ENCODE results near the gene RNF151. TPM values are rescaled to one million over a fixed set of nuclear protein-coding genes. Genes with fewer than 3 reads are reported as not detected.
"Not testable (repeated sequence)": the region's sequence is repeated elsewhere in the genome, so short reads cannot be mapped to it uniquely, and the experiment has no call there.

The RNF151 gene
- polyA plus RNA-seq, 2 of the 4 experiments (the other 2 are of a cell fraction) = not detected

GRCh38 chr16:1950559-1950958 lies 16.1 kb upstream of the RNF151 start:
- 87% methylated on average over 19 of the region's 19 CpGs for WGBS (ENCODE audit: missing lambda C conversion rate)
- CTCF ChIA-PET = interaction anchor here (0.5 to 2.0 kb wide), 5 partner anchors 9 to 105 kb away, joined by 3 to 7 read pairs (median 3); partner anchors contain the start of gene NDUFB10
- TF ChIP-seq NPAS2 (CRISPR knock-in tag; IDR thresholded peaks at IDR 0.05; ENCODE audit: borderline replicate concordance) = no peak
- no peak overlapping the region for H3K4me3 ChIP-seq
- no peaks in the 10 kb centered on the region for H3K4me1 ChIP-seq
- POLR2A ChIA-PET = interaction anchor here (3.2 kb wide), 1 partner anchor 14 kb away, joined by 18 read pairs; the partner anchor contains the start of gene RPS2
- FAIRE-seq = no peak
- no peak overlapping the region for H3K27ac ChIP-seq
- no peak for DNase-seq (ENCODE audit: low read depth in 1 of 2, low spot score in 1 of 2)
- no peak overlapping the region for H3K4me2 ChIP-seq
- ATAC-seq = peak; percentile 12; a peak in 3 of 6 replicates
- no peaks in the 10 kb centered on the region for H3K9me3 ChIP-seq

- peaks cover under 1% of the 10 kb centered on the region; the same call in 1 of the 3 replicates for H3K4me1 ChIP-seq
- no peak overlapping the region for H3K4me3 ChIP-seq
- H3K4me2 ChIP-seq = no peak overlapping the region
- no peak for FAIRE-seq
- TF ChIP-seq BHLHE40 (IDR thresholded peaks at IDR 0.05; ENCODE audit: low read depth, low read length) = no peak
- no peak for TF ChIP-seq EHF (CRISPR knock-in tag; IDR thresholded peaks at IDR 0.05)
- no peak for TF ChIP-seq NPAS2 (CRISPR knock-in tag; IDR thresholded peaks at IDR 0.05; ENCODE audit: borderline replicate concordance)
- no peak for TF ChIP-seq NR3C1 (IDR thresholded peaks at IDR 0.05)
- TF ChIP-seq NFE2L2 (conservative IDR thresholded peaks at IDR 0.05; ENCODE audit: low read length) = no peak
- no peak for TF ChIP-seq MYC (IDR thresholded peaks at IDR 0.05; ENCODE audit: borderline replicate concordance, low read length)
- POLR2A ChIA-PET = interaction anchor here (1.6 kb wide), 1 partner anchor 11 kb away, joined by 3 read pairs; the partner anchor contains the start of gene MSRB1
- H3K27ac ChIP-seq = no peak overlapping the region
- WGBS (ENCODE audit: missing lambda C conversion rate) = 92% methylated on average over 4 of the region's 22 CpGs
- DNase-seq (ENCODE audit: low read depth in 1 of 2, low spot score in 1 of 2) = no peak
- CTCF ChIA-PET = interaction anchor here (0.9 to 2.6 kb wide), 5 partner anchors 10 to 90 kb away, joined by 3 to 7 read pairs (median 5); no protein-coding TSS in a partner anchor
- no peak for ATAC-seq
- no peaks in the 10 kb centered on the region for H3K9me3 ChIP-seq
Measured at GRCh38 chr16:1953734-1954133, 12.9 kb upstream of the RNF151 start.

DNA sequence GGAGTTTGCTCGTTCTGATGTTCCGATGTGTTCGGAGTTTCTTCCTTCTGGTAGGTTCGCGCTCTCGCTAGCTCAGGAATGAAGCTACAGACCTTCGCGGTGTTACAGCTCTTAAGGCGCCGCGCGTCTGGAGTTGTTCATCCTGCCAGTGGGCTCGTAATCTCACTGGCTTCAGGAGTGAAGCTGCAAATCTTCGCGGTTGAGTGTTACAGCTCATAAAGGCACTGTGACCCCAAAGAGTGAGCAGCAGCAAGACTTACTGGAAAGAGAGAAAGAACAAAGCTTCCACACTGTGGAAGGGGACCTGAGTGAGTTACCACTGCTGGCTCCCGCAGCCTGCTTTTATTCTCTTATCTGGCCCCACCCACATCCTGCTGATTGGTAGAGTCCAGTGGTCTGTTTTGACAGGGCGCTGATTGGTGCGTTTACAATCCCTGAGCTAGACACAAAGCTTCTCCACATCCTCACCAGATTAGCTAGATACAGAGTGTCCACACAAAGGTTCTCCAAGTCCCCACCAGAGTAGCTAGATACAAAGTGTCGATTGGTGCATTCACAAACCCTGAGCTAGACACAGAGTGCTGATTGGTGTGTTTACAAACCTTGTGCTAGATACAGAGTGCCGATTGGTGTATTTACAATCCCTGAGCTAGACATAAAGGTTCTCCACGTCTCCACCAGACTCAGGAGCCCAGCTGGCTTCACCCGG lies 9.1 kb upstream of the RNF151 start:
- H3K4me2 ChIP-seq; H3K27ac ChIP-seq; H3K9me3 ChIP-seq; ATAC-seq; H3K4me3 ChIP-seq; POLR2A ChIA-PET; FAIRE-seq; DNase-seq (ENCODE audit: low read depth in 1 of 2, low spot score in 1 of 2): not testable (repeated sequence)
- WGBS (ENCODE audit: missing lambda C conversion rate) = 89% methylated on average over 22 of the region's 22 CpGs
- peaks cover 27% of the 10 kb centered on the region for H3K4me1 ChIP-seq
- CTCF ChIA-PET = interaction anchor here (0.5 to 3.0 kb wide), 9 partner anchors 11 to 183 kb away, joined by 3 to 8 read pairs (median 3); partner anchors contain the start of gene MSRB1

- 94% methylated on average over 11 of the region's 30 CpGs for WGBS (ENCODE audit: missing lambda C conversion rate)
- H3K4me3 ChIP-seq; DNase-seq (ENCODE audit: low read depth in 1 of 2, low spot score in 1 of 2); ATAC-seq; FAIRE-seq; H3K27ac ChIP-seq; H3K4me2 ChIP-seq; H3K9me3 ChIP-seq; POLR2A ChIA-PET: not testable (repeated sequence)
- H3K4me1 ChIP-seq = peaks cover 30% of the 10 kb centered on the region
- CTCF ChIA-PET = interaction anchor here (0.8 to 3.0 kb wide), 8 partner anchors 12 to 182 kb away, joined by 3 to 8 read pairs (median 4); partner anchors contain the start of genes GFER and MSRB1
Measured at GRCh38 chr16:1958143-1958491, 8.5 kb upstream of the RNF151 start.

GRCh38 chr16:1958715-1959268 lies 7.9 kb upstream of the RNF151 start:
- peak overlapping the region; percentile 63 to 97; a peak in 5 of 6 replicates for H3K27ac ChIP-seq
- ChIA-PET CTCF (interaction anchor here (0.6 to 3.0 kb wide), 7 partner anchors 8 to 182 kb away, joined by 3 to 8 read pairs (median 5); partner anchors contain the start of genes GFER and MSRB1), POLR2A (no interaction called here)
- peaks cover 30% of the 10 kb centered on the region for H3K4me1 ChIP-seq
- WGBS (ENCODE audit: missing lambda C conversion rate) = 40% methylated on average over 10 of the region's 14 CpGs
- peak overlapping the region; percentile 94 for H3K4me2 ChIP-seq
- 0 out of 3 replicates have a peak overlapping the region, but pooled peaks have one; percentile 88 for H3K4me3 ChIP-seq
- FAIRE-seq (no peak), ATAC-seq (peak; percentile 1 to 3; a peak in 4 of 6 replicates), DNase-seq (ENCODE audit: low read depth in 1 of 2, low spot score in 1 of 2) (no peak)
- peak; percentile 94 for TF ChIP-seq ZFP36 (IDR thresholded peaks at IDR 0.05; ENCODE audit: borderline replicate concordance, partially characterized antibody)
- no peak for TF ChIP-seq CTCF (IDR thresholded peaks at IDR 0.05)
- H3K9me3 ChIP-seq = no peaks in the 10 kb centered on the region

Data from A549 (cell line).